Activated CD4-positive, alpha-beta memory T cell treated with anti-CD3 and anti-CD28 coated beads for 36 hours (primary cell): Measurements from ENCODE around the gene TBC1D1. TPM values are rescaled to one million over a fixed set of nuclear protein-coding genes. Genes with fewer than 3 reads are reported as not detected.
A peak's percentile ranks its signal among the peaks of the same experiment; 100 is the strongest.

ENCODE experiments used
- CTCF ChIA-PET: fragments of 350-600 bp; sonication (Branson Sonifier 250); formaldehyde crosslinking; loops from one replicate; lab custom pipeline; 2021; ENCODE audit warnings: antibody characterized with exemption, inconsistent platforms; lab: Charles Lee
- POLR2A ChIA-PET: fragments of 350-600 bp; sonication (Branson Sonifier 250); formaldehyde crosslinking; loops from one replicate; lab custom pipeline; 2021; ENCODE audit warnings: antibody characterized with exemption; lab: Charles Lee
- DNase-seq: peaks from one replicate; pipeline ENCODE4 v3.0.0-alpha.2; 2020
- H3K27ac Mint-ChIP-seq: one replicate; pipeline ENCODE4 v1.8.0; 2021; ENCODE audit warnings: mixed read lengths
- H3K27me3 Mint-ChIP-seq: one replicate; pipeline ENCODE4 v1.8.0; 2021; ENCODE audit warnings: mixed read lengths
- H3K36me3 Mint-ChIP-seq: one replicate; pipeline ENCODE4 v1.8.0; 2021; ENCODE audit warnings: mixed read lengths
- H3K4me1 Mint-ChIP-seq: one replicate; pipeline ENCODE4 v1.8.0; 2021; ENCODE audit warnings: low read depth, mixed read lengths
- H3K4me3 Mint-ChIP-seq: one replicate; pipeline ENCODE4 v1.8.0; 2021; ENCODE audit warnings: mild to moderate bottlenecking, mixed read lengths
- H3K9me3 Mint-ChIP-seq: one replicate; pipeline ENCODE4 v1.8.0; 2021; ENCODE audit warnings: mixed read lengths
- intact Hi-C: fragments of 100-400 bp; cut with micrococcal nuclease; formaldehyde crosslinking; loops from one replicate; pipeline ENCODE4 v1.15.1; 2023
- total RNA-seq, 2 experiments: library from RNA; stranded (reverse); gene quantifications; one replicate each; pipeline ENCODE4 v1.2.3, GENCODE V29; 2021

The TBC1D1 gene
- 10 to 100 TPM; 67.6 to 70.4 TPM for total RNA-seq

DNA sequence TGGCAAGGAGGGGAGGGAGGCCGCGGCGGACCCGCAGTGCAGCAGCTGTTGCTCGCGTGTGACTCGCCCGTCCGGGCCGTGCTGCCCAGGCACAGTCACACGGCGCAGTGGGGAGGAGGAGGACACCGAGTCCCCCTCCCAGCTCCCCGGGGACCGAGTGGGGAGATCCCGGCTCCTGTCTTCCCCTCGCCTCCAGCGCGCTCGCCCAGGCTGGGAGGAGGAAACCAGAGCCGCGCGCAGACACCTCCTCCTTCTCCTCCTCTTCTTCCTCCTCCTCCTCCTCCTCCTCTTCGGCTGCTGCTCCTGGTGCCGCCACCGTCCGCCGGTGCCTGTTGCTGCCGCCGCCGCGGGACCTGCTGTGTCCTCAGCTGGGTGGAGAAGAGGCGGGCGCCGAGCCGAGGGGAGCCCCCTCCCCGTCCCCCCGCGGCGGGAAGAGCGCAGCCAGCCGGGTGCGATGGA is at the start of gene TBC1D1:
Gene TBC1D1, plus strand, starts transcription at position 284 of the 459 bp plus-strand sequence. CDS start 11,012 bp downstream, outside the sequence.
- Mint-ChIP-seq H3K4me3 (peak within 1 kb of the TSS; percentile 87), H3K9me3 (no peaks in the 10 kb centered on the region), H3K4me1 (peaks cover 26% of the 10 kb centered on the region), H3K36me3 (no peaks in the 10 kb centered on the region), H3K27ac (peak within 1 kb of the TSS; percentile 90), H3K27me3 (peaks cover 4% of the 10 kb centered on the region)
- peak; percentile 52 for DNase-seq
- intact Hi-C loops: loop anchor here (1.0 to 10.0 kb wide), 10 partner anchors 18 to 786 kb away; partner anchors contain the start of genes PGM2 and RELL1
- ChIA-PET CTCF (interaction anchor here (2.3 kb wide), 1 partner anchor 87 kb away, joined by 12 read pairs; no protein-coding TSS in a partner anchor), POLR2A (interaction anchor here (1.1 to 1.7 kb wide), 6 partner anchors 11 to 241 kb away, joined by 3 to 5 read pairs (median 4); partner anchors contain the start of gene PGM2)

DNA sequence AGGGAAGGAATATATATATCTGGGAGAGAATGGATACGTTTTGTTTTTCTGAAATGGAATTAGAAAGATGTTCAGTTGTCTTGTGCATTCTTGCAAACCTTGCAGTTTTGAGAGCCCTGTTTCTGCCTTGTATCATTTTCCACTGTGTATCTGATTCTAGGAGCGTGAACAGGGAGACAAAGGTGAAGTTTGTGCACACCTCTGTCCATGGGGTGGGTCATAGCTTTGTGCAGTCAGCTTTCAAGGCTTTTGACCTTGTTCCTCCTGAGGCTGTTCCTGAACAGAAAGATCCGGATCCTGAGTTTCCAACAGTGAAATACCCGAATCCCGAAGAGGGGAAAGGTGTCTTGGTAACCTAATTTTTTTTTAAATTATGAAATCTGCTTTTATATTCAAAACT is 46.7 kb upstream of the TBC1D1 start:
- no peak overlapping the region for H3K4me3 Mint-ChIP-seq
- ChIA-PET CTCF (interaction anchor here (0.8 to 1.8 kb wide), 2 partner anchors 14 to 41 kb away, joined by 3 to 4 read pairs; no protein-coding TSS in a partner anchor), POLR2A (no interaction called here)
- intact Hi-C loops: no loop called here
- peaks cover 48% of the 10 kb centered on the region for H3K36me3 Mint-ChIP-seq
- no peak overlapping the region for H3K27ac Mint-ChIP-seq
- no peaks in the 10 kb centered on the region for H3K27me3 Mint-ChIP-seq
- no peaks in the 10 kb centered on the region for H3K4me1 Mint-ChIP-seq
- DNase-seq: no peak
- no peaks in the 10 kb centered on the region for H3K9me3 Mint-ChIP-seq

- POLR2A ChIA-PET: no interaction called here
- Mint-ChIP-seq H3K9me3 (no peaks in the 10 kb centered on the region), H3K27me3 (no peaks in the 10 kb centered on the region), H3K27ac (no peak overlapping the region), H3K4me1 (no peaks in the 10 kb centered on the region), H3K36me3 (peaks cover 49% of the 10 kb centered on the region), H3K4me3 (no peak overlapping the region)
- no peak for DNase-seq
- CTCF ChIA-PET: no interaction called here
- intact Hi-C loops: no loop called here
Measured at GRCh38 chr4:37845201-37845600, 45.7 kb upstream of the TBC1D1 start.

- H3K4me1 Mint-ChIP-seq: no peaks in the 10 kb centered on the region
- no peak for DNase-seq
- CTCF ChIA-PET: interaction anchor here (1.0 kb wide), 1 partner anchor 56 kb away, joined by 3 read pairs; no protein-coding TSS in a partner anchor
- no peaks in the 10 kb centered on the region for H3K9me3 Mint-ChIP-seq
- no peak overlapping the region for H3K27ac Mint-ChIP-seq
- intact Hi-C loops: no loop called here
- H3K27me3 Mint-ChIP-seq: no peaks in the 10 kb centered on the region
- no peak overlapping the region for H3K4me3 Mint-ChIP-seq
- POLR2A ChIA-PET: interaction anchor here (1.0 kb wide), 1 partner anchor 21 kb away, joined by 3 read pairs; the partner anchor contains the start of gene PGM2
- peaks cover 50% of the 10 kb centered on the region for H3K36me3 Mint-ChIP-seq
Measured at GRCh38 chr4:37847311-37847884, 43.5 kb upstream of the TBC1D1 start.

- no peak overlapping the region for H3K27ac Mint-ChIP-seq
- intact Hi-C loops: no loop called here
- ChIA-PET CTCF (interaction anchor here (0.9 kb wide), 1 partner anchor 183 kb away, joined by 3 read pairs; no protein-coding TSS in a partner anchor), POLR2A (no interaction called here)
- no peak for DNase-seq
- H3K36me3 Mint-ChIP-seq: peaks cover 52% of the 10 kb centered on the region
- no peak overlapping the region for H3K4me3 Mint-ChIP-seq
- no peaks in the 10 kb centered on the region for H3K4me1 Mint-ChIP-seq
- H3K9me3 Mint-ChIP-seq: no peaks in the 10 kb centered on the region
- no peaks in the 10 kb centered on the region for H3K27me3 Mint-ChIP-seq
Measured at GRCh38 chr4:37852376-37852775, 38.5 kb upstream of the TBC1D1 start.

- POLR2A ChIA-PET: interaction anchor here (0.8 kb wide), 1 partner anchor 33 kb away, joined by 4 read pairs; no protein-coding TSS in a partner anchor
- Mint-ChIP-seq H3K9me3 (no peaks in the 10 kb centered on the region), H3K27ac (no peak overlapping the region), H3K27me3 (no peaks in the 10 kb centered on the region), H3K4me1 (no peaks in the 10 kb centered on the region), H3K4me3 (no peak overlapping the region), H3K36me3 (peaks cover 34% of the 10 kb centered on the region)
- intact Hi-C loops: no loop called here
- DNase-seq: no peak
- CTCF ChIA-PET: interaction anchor here (1.1 kb wide), 1 partner anchor 14 kb away, joined by 3 read pairs; no protein-coding TSS in a partner anchor
Measured at GRCh38 chr4:37858112-37858511, 32.8 kb upstream of the TBC1D1 start.

GRCh38 chr4:37858872-37859271 is 32.0 kb upstream of the TBC1D1 start:
- Mint-ChIP-seq H3K4me1 (no peaks in the 10 kb centered on the region), H3K4me3 (no peak overlapping the region), H3K27ac (no peak overlapping the region), H3K27me3 (no peaks in the 10 kb centered on the region), H3K36me3 (peaks cover 32% of the 10 kb centered on the region), H3K9me3 (no peaks in the 10 kb centered on the region)
- CTCF ChIA-PET: no interaction called here
- POLR2A ChIA-PET: no interaction called here
- intact Hi-C loops: no loop called here
- no peak for DNase-seq

DNA sequence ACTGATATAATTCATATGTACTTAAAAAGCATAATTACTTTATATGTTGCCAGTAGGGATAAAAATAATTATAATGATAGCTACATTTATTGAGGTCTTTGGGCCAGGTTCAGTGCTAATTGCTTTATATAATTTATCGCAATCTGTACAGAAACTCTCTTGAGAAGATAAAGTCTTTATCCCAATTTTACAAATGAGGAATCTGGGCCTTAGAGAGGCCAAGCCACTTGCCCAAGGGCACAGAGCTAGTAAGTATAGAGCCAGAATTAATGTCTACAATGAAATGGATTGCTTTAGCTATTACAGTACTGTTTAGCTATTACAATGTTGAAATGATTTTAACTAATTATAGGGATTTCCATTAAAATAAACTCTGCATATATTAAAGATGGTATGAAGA is 30.6 kb upstream of the TBC1D1 start:
- CTCF ChIA-PET: interaction anchor here (1.9 kb wide), 1 partner anchor 175 kb away, joined by 6 read pairs; no protein-coding TSS in a partner anchor
- peaks cover 25% of the 10 kb centered on the region for H3K36me3 Mint-ChIP-seq

GRCh38 chr4:37862961-37863360 is 27.9 kb upstream of the TBC1D1 start:
- no peak overlapping the region for H3K27ac Mint-ChIP-seq
- H3K4me1 Mint-ChIP-seq: no peaks in the 10 kb centered on the region
- ChIA-PET CTCF (no interaction called here), POLR2A (interaction anchor here (2.5 kb wide), 1 partner anchor 28 kb away, joined by 5 read pairs; the partner anchor contains the start of gene TBC1D1)
- DNase-seq: no peak
- H3K9me3 Mint-ChIP-seq: no peaks in the 10 kb centered on the region
- peaks cover 28% of the 10 kb centered on the region for H3K36me3 Mint-ChIP-seq
- intact Hi-C loops: no loop called here
- H3K4me3 Mint-ChIP-seq: no peak overlapping the region
- H3K27me3 Mint-ChIP-seq: no peaks in the 10 kb centered on the region

More for the DNA sequence above, 30.6 kb upstream of the TBC1D1 start:
- H3K4me1 Mint-ChIP-seq: no peaks in the 10 kb centered on the region
- DNase-seq: no peak
- H3K27ac Mint-ChIP-seq: no peak overlapping the region
- POLR2A ChIA-PET: no interaction called here
- intact Hi-C loops: no loop called here
- H3K4me3 Mint-ChIP-seq: no peak overlapping the region
- H3K27me3 Mint-ChIP-seq: no peaks in the 10 kb centered on the region
- no peaks in the 10 kb centered on the region for H3K9me3 Mint-ChIP-seq

GRCh38 chr4:37864786-37865185 is 26.1 kb upstream of the TBC1D1 start:
- intact Hi-C loops: no loop called here
- H3K36me3 Mint-ChIP-seq: peaks cover 30% of the 10 kb centered on the region
- CTCF ChIA-PET: no interaction called here

DNA sequence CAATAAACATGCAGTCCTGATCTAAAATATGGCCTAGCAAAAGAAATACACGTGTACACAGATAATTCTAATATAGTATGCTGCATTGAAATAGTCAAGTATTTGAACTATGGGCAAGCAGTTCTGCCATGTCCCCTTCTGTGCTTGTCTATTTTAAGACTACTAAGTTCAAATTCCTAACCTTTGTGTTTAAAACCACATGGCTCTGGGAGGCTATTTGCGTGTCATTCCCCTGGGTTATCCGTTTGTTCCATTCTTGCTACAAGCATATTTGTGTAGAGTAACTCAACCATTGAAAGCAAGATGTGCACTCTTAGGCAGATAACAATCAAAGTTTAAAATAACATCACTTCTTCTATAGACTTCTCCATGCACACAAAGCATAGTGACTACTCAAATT is 25.4 kb upstream of the TBC1D1 start:
- intact Hi-C loops: no loop called here
- ChIA-PET CTCF (interaction anchor here (1.3 kb wide), 1 partner anchor 21 kb away, joined by 3 read pairs; no protein-coding TSS in a partner anchor), POLR2A (interaction anchor here (2.5 kb wide), 1 partner anchor 26 kb away, joined by 5 read pairs; the partner anchor contains the start of gene TBC1D1)
- no peak overlapping the region for H3K4me3 Mint-ChIP-seq
- H3K4me1 Mint-ChIP-seq: no peaks in the 10 kb centered on the region
- no peak for DNase-seq
- no peaks in the 10 kb centered on the region for H3K9me3 Mint-ChIP-seq
- peaks cover 30% of the 10 kb centered on the region for H3K36me3 Mint-ChIP-seq
- H3K27ac Mint-ChIP-seq: no peak overlapping the region
- H3K27me3 Mint-ChIP-seq: no peaks in the 10 kb centered on the region

More at GRCh38 chr4:37864786-37865185, 26.1 kb upstream of the TBC1D1 start:
- Mint-ChIP-seq H3K27ac (no peak overlapping the region), H3K9me3 (no peaks in the 10 kb centered on the region), H3K27me3 (no peaks in the 10 kb centered on the region), H3K4me1 (no peaks in the 10 kb centered on the region), H3K4me3 (no peak overlapping the region)
- POLR2A ChIA-PET: interaction anchor here (2.5 kb wide), 1 partner anchor 27 kb away, joined by 5 read pairs; the partner anchor contains the start of gene TBC1D1
- no peak for DNase-seq

GRCh38 chr4:37867102-37867501 is 23.8 kb upstream of the TBC1D1 start:
- peaks cover 4% of the 10 kb centered on the region for H3K4me1 Mint-ChIP-seq
- H3K27ac Mint-ChIP-seq: no peak overlapping the region
- no peaks in the 10 kb centered on the region for H3K27me3 Mint-ChIP-seq
- no peak overlapping the region for H3K4me3 Mint-ChIP-seq
- intact Hi-C loops: no loop called here
- H3K36me3 Mint-ChIP-seq: peaks cover 26% of the 10 kb centered on the region
- no peak for DNase-seq
- ChIA-PET POLR2A (no interaction called here), CTCF (no interaction called here)
- H3K9me3 Mint-ChIP-seq: no peaks in the 10 kb centered on the region
